H9 (cell line): ENCODE results near the gene KRT32. TPM values are rescaled to one million over a fixed set of nuclear protein-coding genes. Genes with fewer than 3 reads are reported as not detected.
A peak's percentile ranks its signal among the peaks of the same experiment; 100 is the strongest.

Experiments
- DNase-seq: peaks from one replicate; pipeline ENCODE4 v3.0.0-alpha.2; 2017
- H2AFZ ChIP-seq: one replicate; pipeline ENCODE4 v1.6.1; 2013; ENCODE audit warnings: mild to moderate bottlenecking, low read length, control low read depth, moderate library complexity
- H2AK5ac ChIP-seq: 2 replicates; pipeline ENCODE4 v1.6.1; 2013; ENCODE audit warnings: low read length, control low read depth, mixed read lengths; ENCODE audit not compliant: insufficient read length
- H2BK120ac ChIP-seq: one replicate; pipeline ENCODE4 v1.6.1; 2013; ENCODE audit warnings: low read depth, mild to moderate bottlenecking, low read length, control low read depth, inconsistent platforms; ENCODE audit not compliant: poor library complexity, severe bottlenecking
- H2BK12ac ChIP-seq: 2 replicates; pipeline ENCODE4 v1.6.1; 2013; ENCODE audit warnings: low read length, control low read depth, mixed read lengths, low read depth; ENCODE audit not compliant: insufficient read length
- H2BK15ac ChIP-seq: 2 replicates; pipeline ENCODE4 v1.6.1; 2013; ENCODE audit warnings: low read depth, low read length, control low read depth
- H2BK20ac ChIP-seq: one replicate; pipeline ENCODE4 v1.6.1; 2013; ENCODE audit warnings: low read depth, mild to moderate bottlenecking, low read length, control low read depth, inconsistent platforms; ENCODE audit not compliant: poor library complexity, severe bottlenecking
- H2BK5ac ChIP-seq: 2 replicates; pipeline ENCODE4 v1.6.1; 2013; ENCODE audit warnings: low read length, control low read depth, mixed read lengths; ENCODE audit not compliant: insufficient read length
- H3K14ac ChIP-seq: 2 replicates; pipeline ENCODE4 v1.6.1; 2013; ENCODE audit warnings: low read length, control low read depth; ENCODE audit not compliant: insufficient read depth
- H3K18ac ChIP-seq: 2 replicates; pipeline ENCODE4 v1.6.1; 2013; ENCODE audit warnings: low read depth, mild to moderate bottlenecking, mixed read lengths, low read length, control low read depth; ENCODE audit not compliant: insufficient read length
- H3K23ac ChIP-seq: 2 replicates; pipeline ENCODE4 v1.6.1; 2013; ENCODE audit warnings: low read length, control low read depth, mixed read lengths, low read depth; ENCODE audit not compliant: insufficient read length
- H3K23me2 ChIP-seq: 2 replicates; pipeline ENCODE4 v1.6.1; 2013; ENCODE audit warnings: low read depth, mild to moderate bottlenecking, mixed read lengths, low read length, control low read depth; ENCODE audit not compliant: insufficient read length, poor library complexity, severe bottlenecking
- H3K27ac ChIP-seq: 2 replicates; pipeline ENCODE4 v1.5.1; 2013; ENCODE audit warnings: low read length, control low read depth, mixed read lengths, low read depth; ENCODE audit not compliant: insufficient read length
- H3K27me3 ChIP-seq: 2 replicates; pipeline ENCODE4 v1.6.1; 2013; ENCODE audit warnings: low read length, control low read depth, inconsistent platforms; ENCODE audit not compliant: insufficient read depth
- H3K4ac ChIP-seq: 2 replicates; pipeline ENCODE4 v1.6.1; 2013; ENCODE audit warnings: low read depth, mild to moderate bottlenecking, control low read depth, inconsistent platforms, low read length, moderate library complexity
- H3K4me1 ChIP-seq: 2 replicates; pipeline ENCODE4 v1.6.1; 2013; ENCODE audit warnings: low read length, control low read depth, inconsistent platforms; ENCODE audit not compliant: insufficient read depth
- H3K4me2 ChIP-seq: 2 replicates; pipeline ENCODE4 v1.6.1; 2013; ENCODE audit warnings: low read length, control low read depth, mixed read lengths; ENCODE audit not compliant: insufficient read length, insufficient read depth
- H3K56ac ChIP-seq: 2 replicates; pipeline ENCODE4 v1.6.1; 2013; ENCODE audit warnings: low read depth, mild to moderate bottlenecking, mixed read lengths, low read length, control low read depth; ENCODE audit not compliant: insufficient read length
- H3K79me1 ChIP-seq: 2 replicates; pipeline ENCODE4 v1.6.1; 2013; ENCODE audit warnings: low read depth, mild to moderate bottlenecking, moderate library complexity, low read length, control low read depth, inconsistent platforms; ENCODE audit not compliant: insufficient read depth, poor library complexity, severe bottlenecking
- H3K79me2 ChIP-seq: 2 replicates; pipeline ENCODE4 v1.6.1; 2013; ENCODE audit warnings: low read length, control low read depth, inconsistent platforms; ENCODE audit not compliant: insufficient read depth
- H3K9ac ChIP-seq: 2 replicates; pipeline ENCODE4 v1.6.1; 2013; ENCODE audit warnings: low read length, control low read depth, mixed read lengths; ENCODE audit not compliant: insufficient read length; ENCODE audit errors: extremely low read depth
- H3K9me3 ChIP-seq: one replicate; pipeline ENCODE4 v1.6.1; 2013; ENCODE audit warnings: low read depth, low read length, inconsistent platforms; ENCODE audit not compliant: control insufficient read depth
- H3T11ph ChIP-seq: one replicate; pipeline ENCODE4 v1.6.1; 2013; ENCODE audit warnings: mild to moderate bottlenecking, low read length, control low read depth, inconsistent platforms
- H4K20me1 ChIP-seq: one replicate; pipeline ENCODE4 v1.6.1; 2013; ENCODE audit not compliant: control insufficient read depth, insufficient read length, insufficient read depth
- H4K5ac ChIP-seq: 2 replicates; pipeline ENCODE4 v1.6.1; 2013; ENCODE audit warnings: low read depth, mild to moderate bottlenecking, mixed read lengths, low read length, control low read depth; ENCODE audit not compliant: insufficient read length
- H4K8ac ChIP-seq: replicated peaks from 2 replicates; pipeline ENCODE4 v1.6.1; 2013; ENCODE audit warnings: low read length, control low read depth, mixed read lengths, low read depth; ENCODE audit not compliant: insufficient read length
- H4K91ac ChIP-seq: 2 replicates; pipeline ENCODE4 v1.6.1; 2013; ENCODE audit warnings: low read depth, mild to moderate bottlenecking, moderate library complexity, mixed read lengths, low read length, control low read depth; ENCODE audit not compliant: insufficient read length
- H3K27ac Mint-ChIP-seq, 3 experiments: 2 replicates in 2 of 3; 3 replicates in 1 of 3; pipeline ENCODE4 v1.8.0; 2020 to 2021; ENCODE audit warnings: mixed read lengths in 3 of 3, mild to moderate bottlenecking in 1 of 3, moderate library complexity in 1 of 3
- H3K27me3 Mint-ChIP-seq: 2 replicates; pipeline ENCODE4 v1.8.0; 2021; ENCODE audit warnings: low read depth, mild to moderate bottlenecking, moderate library complexity, mixed read lengths
- H3K36me3 Mint-ChIP-seq, 3 experiments: 2 replicates in 2 of 3; 3 replicates in 1 of 3; pipeline ENCODE4 v1.8.0; 2020 to 2021; ENCODE audit warnings: low read depth in 3 of 3, mixed read lengths in 3 of 3; ENCODE audit not compliant: insufficient read depth in 1 of 3
- H3K4me1 Mint-ChIP-seq, 2 experiments: 2 replicates each; pipeline ENCODE4 v1.8.0; 2020; ENCODE audit warnings: mixed read lengths in 2 of 2
- H3K4me3 Mint-ChIP-seq, 2 experiments: 2 replicates in 1 of 2; 3 replicates in 1 of 2; pipeline ENCODE4 v1.8.0; 2020 to 2021; ENCODE audit warnings: mild to moderate bottlenecking in 2 of 2, mixed read lengths in 2 of 2, moderate library complexity in 1 of 2
- H3K9me3 Mint-ChIP-seq, 2 experiments: 2 replicates in 1 of 2; 3 replicates in 1 of 2; pipeline ENCODE4 v1.8.0; 2020; ENCODE audit warnings: mild to moderate bottlenecking in 2 of 2, mixed read lengths in 2 of 2, moderate library complexity in 1 of 2
- WGBS: extraction: QIAGEN DNeasy Blood & Tissue Kit; methylation state at CpG from one replicate; pipeline ENCODE4 v1.1.7; 2013; ENCODE audit warnings: missing lambda C conversion rate, low lambda C conversion rate, mixed read lengths; ENCODE audit not compliant: insufficient read length; ENCODE audit errors: extremely low coverage; 5-methylcytosine and 5-hydroxymethylcytosine counted together
- total RNA-seq: library from RNA; stranded (reverse); gene quantifications from 2 replicates; pipeline ENCODE4 v1.2.1, GENCODE V29; 2021
- TF ChIP-seq, protein P1 (sequence below): fragments of 200-600 bp; sonication (generic); conservative IDR thresholded peaks from 3 replicates; pipeline ENCODE4 v1.8.0; 2021; ENCODE audit warnings: antibody characterized with exemption, mild to moderate bottlenecking

KRT32 gene
- total RNA-seq, 1 experiment from 2014 or later, result not detected

DNA sequence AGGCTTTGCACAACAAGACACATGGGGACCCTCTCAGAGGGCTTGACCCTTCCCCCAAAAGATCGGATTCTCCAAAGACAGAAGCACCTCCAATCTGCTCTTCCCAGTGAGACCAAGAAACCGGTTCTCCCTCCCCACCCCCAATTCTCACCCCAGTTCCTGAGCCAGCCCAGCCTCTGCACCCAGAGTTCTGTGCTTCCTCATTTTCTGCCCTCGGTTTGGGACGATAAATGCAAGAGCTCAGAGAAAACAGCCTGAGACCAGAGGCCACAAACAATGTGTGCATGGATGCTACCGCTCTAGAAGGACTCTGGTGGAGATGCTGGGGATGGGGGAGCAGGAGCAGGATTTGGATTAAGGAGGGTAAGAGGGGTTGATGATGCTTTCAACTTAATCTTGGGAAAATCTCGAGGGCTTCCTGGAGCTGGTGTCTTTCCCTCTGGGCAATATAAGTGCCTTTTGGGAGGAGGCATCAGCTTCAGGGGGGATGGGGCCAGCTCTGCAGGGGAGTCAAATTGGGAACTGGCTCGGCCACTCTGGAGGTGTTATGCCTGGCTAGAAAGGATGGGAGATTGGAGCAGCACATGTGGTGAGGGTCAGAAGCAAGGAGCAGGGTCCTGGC is 45.5 kb upstream of the KRT32 start:
- H3K9me3 ChIP-seq, result no peaks in the 10 kb centered on the region
- no peak overlapping the region for H2BK12ac ChIP-seq
- Mint-ChIP-seq H3K27ac (peak overlapping the region in 1 of 3 experiments; percentile 27; a peak in 3 of 7 replicates), H3K27me3 (no peaks in the 10 kb centered on the region; the same call in 1 of the 2 replicates), H3K4me1 (peaks cover 25 to 27% of the 10 kb centered on the region in 2 experiments), H3K4me3 (no peak overlapping the region), H3K9me3 (no peaks in the 10 kb centered on the region; a peak in 2 of 5 replicates), H3K36me3 (no peaks in the 10 kb centered on the region)
- DNase-seq, result no peak
- no peak overlapping the region for H3K4ac ChIP-seq
- H2BK120ac ChIP-seq, result no peak overlapping the region
- H4K8ac ChIP-seq, result no peak overlapping the region
- H3K27ac ChIP-seq, result no peak overlapping the region
- no peak overlapping the region for H3K4me2 ChIP-seq
- no peaks in the 10 kb centered on the region for H3K23me2 ChIP-seq
- TF ChIP-seq, protein P1, sequence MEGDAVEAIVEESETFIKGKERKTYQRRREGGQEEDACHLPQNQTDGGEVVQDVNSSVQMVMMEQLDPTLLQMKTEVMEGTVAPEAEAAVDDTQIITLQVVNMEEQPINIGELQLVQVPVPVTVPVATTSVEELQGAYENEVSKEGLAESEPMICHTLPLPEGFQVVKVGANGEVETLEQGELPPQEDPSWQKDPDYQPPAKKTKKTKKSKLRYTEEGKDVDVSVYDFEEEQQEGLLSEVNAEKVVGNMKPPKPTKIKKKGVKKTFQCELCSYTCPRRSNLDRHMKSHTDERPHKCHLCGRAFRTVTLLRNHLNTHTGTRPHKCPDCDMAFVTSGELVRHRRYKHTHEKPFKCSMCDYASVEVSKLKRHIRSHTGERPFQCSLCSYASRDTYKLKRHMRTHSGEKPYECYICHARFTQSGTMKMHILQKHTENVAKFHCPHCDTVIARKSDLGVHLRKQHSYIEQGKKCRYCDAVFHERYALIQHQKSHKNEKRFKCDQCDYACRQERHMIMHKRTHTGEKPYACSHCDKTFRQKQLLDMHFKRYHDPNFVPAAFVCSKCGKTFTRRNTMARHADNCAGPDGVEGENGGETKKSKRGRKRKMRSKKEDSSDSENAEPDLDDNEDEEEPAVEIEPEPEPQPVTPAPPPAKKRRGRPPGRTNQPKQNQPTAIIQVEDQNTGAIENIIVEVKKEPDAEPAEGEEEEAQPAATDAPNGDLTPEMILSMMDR, result no peak
- no peaks in the 10 kb centered on the region for H4K20me1 ChIP-seq
- H4K91ac ChIP-seq, result no peak overlapping the region
- 0 out of 2 replicates have a peak, but pooled peaks cover 3% of the 10 kb centered on the region for H3K4me1 ChIP-seq
- H3K27me3 ChIP-seq, result no peaks in the 10 kb centered on the region
- no peak overlapping the region for H3T11ph ChIP-seq
- no peak overlapping the region for H3K56ac ChIP-seq
- no CpG with 5 or more reads among the region's 7 CpGs for WGBS
- H2BK15ac ChIP-seq, result no peak overlapping the region
- no peaks in the 10 kb centered on the region for H3K79me1 ChIP-seq
- no peak overlapping the region for H3K18ac ChIP-seq
- no peak overlapping the region for H4K5ac ChIP-seq
- no peak overlapping the region for H3K14ac ChIP-seq
- no peak overlapping the region for H2AK5ac ChIP-seq
- no peak overlapping the region for H2BK5ac ChIP-seq
- H3K23ac ChIP-seq, result no peak overlapping the region
- no peak overlapping the region for H2BK20ac ChIP-seq
- H3K9ac ChIP-seq, result no peak overlapping the region
- no peak overlapping the region for H2AFZ ChIP-seq
- H3K79me2 ChIP-seq, result no peaks in the 10 kb centered on the region
